ENCODE results near the gene C12orf60. TPM values are rescaled to one million over a fixed set of nuclear protein-coding genes. Genes with fewer than 3 reads are reported as not detected.

C12orf60 gene
- total RNA-seq, 1 donor from 2014 or later: 1.9 TPM

DNA sequence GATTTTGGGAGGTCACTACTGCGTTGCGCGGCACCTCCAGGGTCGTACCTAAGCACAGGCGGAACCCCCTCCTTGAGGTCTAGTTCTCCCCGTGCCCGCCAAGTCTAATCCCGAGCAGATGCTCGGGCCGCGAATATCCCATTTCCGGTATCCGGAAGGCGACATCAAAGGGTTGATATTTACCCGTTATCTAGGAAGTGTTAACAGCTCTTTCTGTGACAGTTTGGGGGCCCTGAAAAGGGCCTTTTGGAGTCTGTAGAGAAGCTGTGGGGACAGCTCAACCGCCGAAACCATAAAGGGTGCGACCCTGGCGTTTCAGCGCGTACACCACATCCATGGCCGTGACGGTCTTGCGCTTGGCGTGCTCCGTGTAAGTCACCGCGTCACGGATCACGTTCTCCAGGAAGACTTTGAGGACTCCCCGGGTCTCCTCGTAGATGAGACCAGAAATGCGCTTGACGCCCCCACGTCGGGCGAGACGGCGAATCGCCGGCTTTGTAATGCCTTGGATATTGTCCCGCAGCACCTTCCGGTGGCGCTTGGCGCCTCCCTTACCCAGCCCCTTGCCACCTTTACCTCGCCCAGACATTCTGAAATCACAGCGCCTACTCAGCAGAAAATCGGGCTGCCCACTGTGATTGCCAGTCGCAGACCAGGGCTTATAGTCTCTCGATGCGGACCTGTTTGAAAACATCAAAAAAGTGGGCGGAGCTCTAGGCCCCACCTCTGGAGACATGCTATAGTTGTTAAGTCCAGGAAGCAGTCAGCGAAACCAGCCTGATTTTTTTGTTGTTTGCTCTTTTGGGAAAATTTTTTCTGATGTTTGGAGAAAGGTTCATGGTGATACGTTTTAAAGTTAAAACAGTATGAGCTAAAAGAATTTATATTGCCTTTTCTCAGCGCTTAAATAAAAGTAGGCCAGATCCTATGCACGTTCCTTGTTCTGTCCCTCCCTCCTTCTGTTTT lies 32.7 kb upstream of the C12orf60 start:
- Histone ChIP-seq H3K27ac (replicated peaks) (peak overlapping the region; percentile 95), H3K9me3 (replicated peaks) (peaks cover 16% of the 10 kb centered on the region), H3K4me1 (peaks cover 62% of the 10 kb centered on the region), H3K27me3 (ENCODE audit: low read depth) (no peaks in the 10 kb centered on the region), H3K36me3 (peaks cover 21% of the 10 kb centered on the region), H3K4me3 (peak overlapping the region; percentile 77)
- TF ChIP-seq, protein P1, sequence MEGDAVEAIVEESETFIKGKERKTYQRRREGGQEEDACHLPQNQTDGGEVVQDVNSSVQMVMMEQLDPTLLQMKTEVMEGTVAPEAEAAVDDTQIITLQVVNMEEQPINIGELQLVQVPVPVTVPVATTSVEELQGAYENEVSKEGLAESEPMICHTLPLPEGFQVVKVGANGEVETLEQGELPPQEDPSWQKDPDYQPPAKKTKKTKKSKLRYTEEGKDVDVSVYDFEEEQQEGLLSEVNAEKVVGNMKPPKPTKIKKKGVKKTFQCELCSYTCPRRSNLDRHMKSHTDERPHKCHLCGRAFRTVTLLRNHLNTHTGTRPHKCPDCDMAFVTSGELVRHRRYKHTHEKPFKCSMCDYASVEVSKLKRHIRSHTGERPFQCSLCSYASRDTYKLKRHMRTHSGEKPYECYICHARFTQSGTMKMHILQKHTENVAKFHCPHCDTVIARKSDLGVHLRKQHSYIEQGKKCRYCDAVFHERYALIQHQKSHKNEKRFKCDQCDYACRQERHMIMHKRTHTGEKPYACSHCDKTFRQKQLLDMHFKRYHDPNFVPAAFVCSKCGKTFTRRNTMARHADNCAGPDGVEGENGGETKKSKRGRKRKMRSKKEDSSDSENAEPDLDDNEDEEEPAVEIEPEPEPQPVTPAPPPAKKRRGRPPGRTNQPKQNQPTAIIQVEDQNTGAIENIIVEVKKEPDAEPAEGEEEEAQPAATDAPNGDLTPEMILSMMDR (IDR thresholded peaks at IDR 0.05; ENCODE audit: borderline replicate concordance): no peak
- peak; percentile 89 for DNase-seq
- intact Hi-C loops (cut with micrococcal nuclease): loop anchor here (5.0 kb wide), 1 partner anchor 227 kb away; no protein-coding TSS in a partner anchor

DNA sequence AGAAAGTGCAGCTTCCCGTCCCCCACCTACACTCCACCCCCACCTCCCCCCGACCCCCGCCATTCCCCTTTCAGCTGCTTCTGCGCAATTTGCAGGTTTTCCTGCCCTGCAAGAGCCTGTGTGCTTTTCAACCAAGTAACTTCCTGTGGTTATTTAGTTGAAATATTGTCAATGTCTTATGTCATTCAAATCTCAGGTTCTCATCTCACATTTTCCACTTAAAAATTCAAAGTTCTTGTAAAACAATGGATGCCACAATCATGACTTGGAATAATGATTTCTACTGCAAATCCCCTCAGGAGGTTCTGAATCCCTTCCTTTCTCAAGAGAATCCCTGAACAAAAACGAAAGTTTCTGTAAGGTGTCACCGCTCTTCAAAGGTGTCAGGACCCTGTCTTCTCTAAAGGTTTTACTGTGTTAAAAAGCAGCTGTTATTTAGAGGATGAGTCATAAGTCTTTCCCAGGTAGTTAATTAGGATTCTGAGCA lies 31.8 kb upstream of the C12orf60 start:
- peak overlapping the region; percentile 77 for H3K4me3 ChIP-seq
- DNase-seq: no peak
- TF ChIP-seq, protein P1 (IDR thresholded peaks at IDR 0.05; ENCODE audit: borderline replicate concordance): no peak
- peaks cover 13% of the 10 kb centered on the region for H3K36me3 ChIP-seq
- peaks cover 7% of the 10 kb centered on the region for H3K9me3 ChIP-seq (replicated peaks)
- no peaks in the 10 kb centered on the region for H3K27me3 ChIP-seq (ENCODE audit: low read depth)
- peak overlapping the region; percentile 95 for H3K27ac ChIP-seq (replicated peaks)
- intact Hi-C loops (cut with micrococcal nuclease): loop anchor here (5.0 kb wide), 1 partner anchor 226 kb away; no protein-coding TSS in a partner anchor
- peaks cover 69% of the 10 kb centered on the region for H3K4me1 ChIP-seq

DNA sequence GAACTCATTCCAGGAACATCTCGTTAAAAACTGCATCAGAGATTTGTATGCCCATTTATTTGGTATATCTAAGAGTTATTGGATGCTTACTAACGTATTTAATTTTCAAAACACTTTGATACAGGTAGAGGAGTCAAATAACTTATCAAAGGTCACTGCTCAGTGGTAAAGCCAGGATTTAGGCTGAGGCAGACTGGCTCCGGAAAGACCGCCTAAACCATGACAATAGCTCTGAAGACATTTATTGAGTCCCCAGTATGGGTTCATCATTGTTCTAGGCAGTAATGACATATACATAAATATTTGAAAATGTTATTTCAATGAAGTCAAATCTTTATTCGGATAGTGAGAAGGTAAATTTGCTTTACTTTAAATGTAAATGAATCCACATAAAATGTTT lies 30.5 kb upstream of the C12orf60 start:
- Histone ChIP-seq H3K36me3 (peaks cover under 1% of the 10 kb centered on the region), H3K27ac (replicated peaks) (no peak overlapping the region), H3K4me3 (no peak overlapping the region), H3K9me3 (replicated peaks) (no peaks in the 10 kb centered on the region), H3K27me3 (ENCODE audit: low read depth) (no peaks in the 10 kb centered on the region), H3K4me1 (peaks cover 64% of the 10 kb centered on the region)
- TF ChIP-seq, protein P1 (IDR thresholded peaks at IDR 0.05; ENCODE audit: borderline replicate concordance): no peak
- DNase-seq: no peak
- intact Hi-C loops (cut with micrococcal nuclease): loop anchor here (5.0 kb wide), 1 partner anchor 224 kb away; no protein-coding TSS in a partner anchor

DNA sequence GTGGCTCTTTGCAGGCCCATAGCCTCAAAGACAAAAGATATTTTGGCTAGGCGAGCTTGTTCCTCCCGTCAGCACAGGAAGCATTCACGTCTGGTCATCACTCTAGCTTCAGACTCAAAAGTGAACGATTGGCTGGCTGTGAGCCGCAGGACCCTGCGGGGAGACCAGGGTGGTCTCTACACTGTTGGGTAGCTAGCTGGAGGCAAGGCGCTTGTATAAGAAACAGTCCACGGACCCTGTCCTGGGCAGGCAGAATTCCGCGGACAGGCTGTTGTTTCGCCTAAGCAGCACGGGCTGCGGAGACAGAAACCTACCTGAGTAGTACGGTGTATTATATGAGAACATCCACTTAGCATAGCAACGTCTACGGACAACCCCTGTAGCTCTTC lies 29.8 kb upstream of the C12orf60 start:
- H3K4me3 ChIP-seq: peak overlapping the region; percentile 81
- H3K27ac ChIP-seq (replicated peaks): peak overlapping the region; percentile 94
- intact Hi-C loops (cut with micrococcal nuclease): loop anchor here (5.0 kb wide), 1 partner anchor 224 kb away; no protein-coding TSS in a partner anchor
- H3K9me3 ChIP-seq (replicated peaks): no peaks in the 10 kb centered on the region
- no peaks in the 10 kb centered on the region for H3K36me3 ChIP-seq
- TF ChIP-seq, protein P1 (IDR thresholded peaks at IDR 0.05; ENCODE audit: borderline replicate concordance): no peak
- H3K27me3 ChIP-seq (ENCODE audit: low read depth): no peaks in the 10 kb centered on the region
- H3K4me1 ChIP-seq: peaks cover 57% of the 10 kb centered on the region
- no peak for DNase-seq

DNA sequence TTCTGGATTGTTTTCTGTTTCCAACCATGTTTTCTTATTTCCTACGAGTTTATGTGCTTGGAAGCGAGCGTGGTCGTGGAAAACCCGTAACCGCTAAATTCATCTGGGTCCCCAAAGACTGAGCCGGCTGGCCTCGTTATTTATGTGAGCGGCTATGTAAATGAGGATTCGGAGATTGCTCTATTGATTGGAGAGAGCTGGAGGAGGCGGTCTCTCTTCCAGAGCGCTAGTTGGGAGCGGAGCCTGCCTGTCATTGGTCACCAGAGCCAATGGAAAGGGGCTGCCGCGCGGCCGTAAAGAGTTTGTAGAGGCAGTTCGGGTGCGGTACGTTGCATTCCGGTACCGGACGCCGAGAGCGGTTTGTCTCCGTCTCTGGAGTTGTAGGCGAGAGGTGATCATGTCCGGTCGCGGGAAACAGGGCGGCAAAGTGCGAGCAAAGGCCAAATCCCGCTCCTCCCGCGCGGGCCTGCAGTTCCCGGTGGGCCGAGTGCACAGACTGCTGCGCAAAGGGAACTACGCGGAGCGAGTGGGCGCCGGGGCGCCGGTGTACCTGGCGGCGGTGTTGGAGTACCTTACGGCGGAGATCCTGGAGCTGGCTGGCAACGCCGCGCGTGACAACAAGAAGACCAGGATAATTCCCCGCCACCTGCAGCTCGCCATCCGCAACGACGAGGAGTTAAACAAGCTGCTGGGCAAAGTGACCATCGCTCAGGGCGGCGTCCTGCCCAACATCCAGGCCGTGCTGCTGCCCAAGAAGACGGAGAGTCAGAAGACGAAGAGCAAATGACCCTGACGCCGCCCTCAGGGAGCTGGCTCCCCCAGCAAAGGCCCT lies 29.2 kb upstream of the C12orf60 start:
- Histone ChIP-seq H3K36me3 (no peaks in the 10 kb centered on the region), H3K4me3 (peak overlapping the region; percentile 81), H3K27me3 (ENCODE audit: low read depth) (no peaks in the 10 kb centered on the region), H3K27ac (replicated peaks) (peak overlapping the region; percentile 94), H3K9me3 (replicated peaks) (no peaks in the 10 kb centered on the region), H3K4me1 (peaks cover 50% of the 10 kb centered on the region)
- intact Hi-C loops (cut with micrococcal nuclease): loop anchor here (5.0 kb wide), 1 partner anchor 223 kb away; no protein-coding TSS in a partner anchor
- TF ChIP-seq, protein P1 (IDR thresholded peaks at IDR 0.05; ENCODE audit: borderline replicate concordance): peak; percentile 17
- peak; percentile 93 for DNase-seq

Measured in left ventricle myocardium inferior (tissue), 1 donor.